Stomach (tissue), 9 donors: ENCODE data around the gene KCNQ1. TPM values are rescaled to one million over a fixed set of nuclear protein-coding genes. Genes with fewer than 3 reads are reported as not detected.

Experiments
- DNase-seq, 2 donors: peaks; one replicate each; pipeline versions ENCODE4 v3.0.0 to v3.0.0-alpha.2; 2013 to 2019
- H3K27ac ChIP-seq, 5 donors: fragments of 200-600 bp in 4 of 5; sonication (generic) in 4 of 5; one replicate each; pipeline ENCODE4 v1.5.1; 2013 to 2019; ENCODE audit warnings: mild to moderate bottlenecking in 1 of 5, moderate library complexity in 1 of 5
- H3K27me3 ChIP-seq, 3 donors: fragments of 200-600 bp; sonication (generic); one replicate each; pipeline ENCODE4 v1.5.1; 2017 to 2019; ENCODE audit warnings: mixed run types in 1 of 3
- H3K36me3 ChIP-seq, 4 donors: fragments of 200-600 bp; sonication (generic); 1 replicate in 3 of 4; 2 replicates in 1 of 4; pipeline ENCODE4 v1.5.1; 2016 to 2019
- H3K4me1 ChIP-seq, 4 donors: fragments of 200-600 bp; sonication (generic); one replicate each; pipeline ENCODE4 v1.5.1; 2016 to 2019
- H3K4me3 ChIP-seq, 4 donors: fragments of 200-600 bp; sonication (generic) in 3 of 4; one replicate each; pipeline ENCODE4 v1.5.1; 2016 to 2019; ENCODE audit warnings: mild to moderate bottlenecking in 1 of 4
- H3K9me3 ChIP-seq, 4 donors: fragments of 200-600 bp; sonication (generic); one replicate each; pipeline ENCODE4 v1.5.1; 2016 to 2019
- EP300 ChIP-seq: sonication (generic); formaldehyde crosslinking; IDR thresholded peaks from one replicate; pipeline ENCODE4 v1.6.1; 2017; ENCODE audit warnings: antibody characterized with exemption
- POLR2A ChIP-seq, 4 donors: fragments of 450-650 bp; IDR thresholded peaks; one replicate each; pipeline ENCODE4 v1.6.1; 2016; ENCODE audit warnings: antibody characterized with exemption in 4 of 4, control low read depth in 2 of 4, mild to moderate bottlenecking in 1 of 4, moderate library complexity in 1 of 4
- POLR2AphosphoS5 ChIP-seq, 3 donors: sonication (generic); formaldehyde crosslinking; IDR thresholded peaks; one replicate each; pipeline ENCODE4 v1.6.1; 2016; ENCODE audit warnings: antibody characterized with exemption in 3 of 3
- WGBS, 5 donors: extraction: QIAGEN DNeasy Blood & Tissue Kit in 3 of 5; methylation state at CpG; one replicate each; pipeline versions ENCODE4 v1.1.5 to v1.1.7; 2013 to 2018; 5-methylcytosine and 5-hydroxymethylcytosine counted together
- intact Hi-C: fragments of 100-400 bp; cut with DNase I; formaldehyde crosslinking; loops from one replicate; pipeline ENCODE4 v1.15.1; 2023; ENCODE audit warnings: low total_unique reads
- polyA plus RNA-seq, 3 donors: library from polyadenylated mRNA; stranded (reverse); fragments of 200-250 nt; gene quantifications; one replicate each; pipeline ENCODE4 v1.2.3, GENCODE V29; 2013
- total RNA-seq, 5 donors: library from RNA; depleted of rRNA; stranded (reverse); fragments of >200 nt; gene quantifications; one replicate each; pipeline versions ENCODE4 v1.1.0 to v1.2.3, GENCODE V29; 2014 to 2016
- TF ChIP-seq, protein P1 (sequence below), 7 experiments: fragments of 450-650 bp in 4 of 7; fragments of 200-600 bp in 3 of 7; sonication (generic) in 3 of 7; IDR thresholded peaks; one replicate each; pipeline ENCODE4 v1.5.1; 2016 to 2019; ENCODE audit warnings: antibody characterized with exemption in 7 of 7, control low read depth in 2 of 7, mild to moderate bottlenecking in 1 of 7
- donor health status: healthy with polysubstance abuse.
- donor health status: Bipolar disorder and iron deficiency.
- donor health status: healthy.

KCNQ1 gene
- total and polyA plus RNA-seq, 8 donors = 12.1 to 155 (median 49.0) TPM

DNA sequence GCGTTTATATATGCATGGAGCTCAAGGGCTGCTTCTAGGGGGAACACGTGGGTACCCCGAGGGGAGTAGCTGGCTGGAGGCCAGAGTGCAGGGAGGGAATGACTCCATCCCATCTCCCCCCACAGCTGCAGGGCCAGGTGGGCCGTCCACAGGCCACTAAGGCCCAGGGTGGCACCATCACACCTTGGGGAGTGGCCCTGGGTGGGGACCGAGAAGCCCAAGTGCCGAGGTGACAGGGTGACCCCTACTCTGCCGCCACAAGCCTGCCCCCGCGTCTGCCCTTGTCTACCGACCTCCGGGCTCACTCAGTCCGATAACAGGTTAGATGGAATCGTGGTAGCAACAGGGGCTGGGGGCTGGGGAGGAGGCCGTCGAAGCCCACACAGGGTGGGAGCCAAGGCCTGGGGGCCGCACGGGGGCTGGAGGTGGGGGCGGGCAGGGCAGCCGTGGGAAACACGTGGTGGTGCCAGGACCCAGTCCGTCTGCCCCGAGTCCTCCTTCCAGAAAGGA is 129.3 kb downstream of the KCNQ1 start:
- peaks cover 20 to 52% (median 39%) of the 10 kb centered on the region in 4 donors for H3K4me1 ChIP-seq
- H3K9me3 ChIP-seq = no peaks in the 10 kb centered on the region
- H3K27me3 ChIP-seq = no peaks in the 10 kb centered on the region
- 70 to 87% (median 80%) methylated on average over 9 to 22 of the region's 22 CpGs for WGBS, 5 donors
- peak overlapping the region; percentile 67 to 82 (median 77) for H3K27ac ChIP-seq
- H3K4me3 ChIP-seq = no peak overlapping the region
- intact Hi-C loops = no loop called here
- H3K36me3 ChIP-seq = peaks cover 0 to 17% (median 7%) of the 10 kb centered on the region in 4 donors
- TF ChIP-seq POLR2A (IDR thresholded peaks at IDR 0.05) = no peak
- no peak for TF ChIP-seq EP300
- TF ChIP-seq, protein P1, sequence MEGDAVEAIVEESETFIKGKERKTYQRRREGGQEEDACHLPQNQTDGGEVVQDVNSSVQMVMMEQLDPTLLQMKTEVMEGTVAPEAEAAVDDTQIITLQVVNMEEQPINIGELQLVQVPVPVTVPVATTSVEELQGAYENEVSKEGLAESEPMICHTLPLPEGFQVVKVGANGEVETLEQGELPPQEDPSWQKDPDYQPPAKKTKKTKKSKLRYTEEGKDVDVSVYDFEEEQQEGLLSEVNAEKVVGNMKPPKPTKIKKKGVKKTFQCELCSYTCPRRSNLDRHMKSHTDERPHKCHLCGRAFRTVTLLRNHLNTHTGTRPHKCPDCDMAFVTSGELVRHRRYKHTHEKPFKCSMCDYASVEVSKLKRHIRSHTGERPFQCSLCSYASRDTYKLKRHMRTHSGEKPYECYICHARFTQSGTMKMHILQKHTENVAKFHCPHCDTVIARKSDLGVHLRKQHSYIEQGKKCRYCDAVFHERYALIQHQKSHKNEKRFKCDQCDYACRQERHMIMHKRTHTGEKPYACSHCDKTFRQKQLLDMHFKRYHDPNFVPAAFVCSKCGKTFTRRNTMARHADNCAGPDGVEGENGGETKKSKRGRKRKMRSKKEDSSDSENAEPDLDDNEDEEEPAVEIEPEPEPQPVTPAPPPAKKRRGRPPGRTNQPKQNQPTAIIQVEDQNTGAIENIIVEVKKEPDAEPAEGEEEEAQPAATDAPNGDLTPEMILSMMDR (IDR thresholded peaks at IDR 0.05) = no peak
- no peak for TF ChIP-seq POLR2AphosphoS5 (IDR thresholded peaks at IDR 0.05)
- DNase-seq = no peak

DNA sequence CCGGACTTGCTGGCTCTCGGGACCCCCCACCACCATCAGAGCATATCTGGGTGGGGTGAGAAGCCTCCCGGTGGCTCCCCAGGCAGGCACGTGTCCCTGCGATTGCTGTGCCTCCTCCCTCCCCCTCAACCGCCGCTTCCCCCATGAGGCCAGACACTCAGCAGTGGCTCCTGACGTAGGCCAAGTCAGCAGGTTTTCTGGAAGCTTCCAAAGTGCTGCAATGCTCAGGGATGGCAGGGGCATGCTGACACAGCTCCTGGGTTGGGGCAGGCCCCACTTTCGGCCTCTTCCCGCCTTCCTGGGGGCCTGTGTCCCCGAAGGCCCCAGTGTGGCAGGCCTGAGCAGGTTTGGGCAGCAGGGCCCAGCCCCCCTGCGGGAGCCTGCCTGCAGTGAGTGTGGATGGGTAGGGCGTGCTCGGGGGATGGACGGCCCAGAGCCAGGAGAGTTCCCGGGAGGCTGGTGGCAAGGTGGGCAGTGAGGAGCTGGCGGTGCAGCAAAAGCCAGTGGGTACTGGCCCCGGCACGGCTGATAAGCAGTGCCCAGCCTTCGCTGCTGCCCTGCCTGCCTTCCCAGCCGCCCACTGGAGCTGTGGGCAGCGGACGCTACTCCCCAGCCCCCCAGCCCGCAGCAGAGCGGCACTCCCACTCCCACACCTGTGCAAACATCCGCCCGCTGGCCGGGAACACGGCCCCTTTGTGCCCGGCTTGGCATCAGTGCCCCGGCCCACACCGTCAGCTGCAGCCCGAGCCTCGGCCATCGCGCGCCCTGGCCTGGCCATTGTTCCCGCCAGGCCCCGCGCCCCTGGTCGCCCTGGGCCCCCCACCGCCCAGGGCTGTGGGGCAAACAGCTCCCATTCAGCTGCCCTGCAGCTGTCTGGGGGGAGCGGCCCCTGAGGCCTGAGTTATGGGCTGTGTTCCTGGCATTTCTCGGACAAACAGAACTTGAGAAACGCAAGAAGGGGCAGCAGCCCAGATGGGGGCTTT is 130.0 kb downstream of the KCNQ1 start:
- peak; percentile 77 to 89 for DNase-seq
- Histone ChIP-seq H3K4me1 (peaks cover 20 to 52% (median 39%) of the 10 kb centered on the region in 4 donors), H3K9me3 (no peaks in the 10 kb centered on the region), H3K27me3 (no peaks in the 10 kb centered on the region), H3K27ac (peak overlapping the region; percentile 67 to 82 (median 77)), H3K36me3 (peaks cover 0 to 17% (median 7%) of the 10 kb centered on the region in 4 donors), H3K4me3 (no peak overlapping the region)
- TF ChIP-seq EP300 = no peak
- no peak for TF ChIP-seq POLR2A (IDR thresholded peaks at IDR 0.05)
- TF ChIP-seq POLR2AphosphoS5 (IDR thresholded peaks at IDR 0.05) = peak in 2 of 3 donors; percentile 66 to 72
- TF ChIP-seq, protein P1 (IDR thresholded peaks at IDR 0.05) = no peak
- 35 to 64% (median 43%) methylated on average over 16 to 45 of the region's 45 CpGs for WGBS, 5 donors
- intact Hi-C loops = no loop called here

DNA sequence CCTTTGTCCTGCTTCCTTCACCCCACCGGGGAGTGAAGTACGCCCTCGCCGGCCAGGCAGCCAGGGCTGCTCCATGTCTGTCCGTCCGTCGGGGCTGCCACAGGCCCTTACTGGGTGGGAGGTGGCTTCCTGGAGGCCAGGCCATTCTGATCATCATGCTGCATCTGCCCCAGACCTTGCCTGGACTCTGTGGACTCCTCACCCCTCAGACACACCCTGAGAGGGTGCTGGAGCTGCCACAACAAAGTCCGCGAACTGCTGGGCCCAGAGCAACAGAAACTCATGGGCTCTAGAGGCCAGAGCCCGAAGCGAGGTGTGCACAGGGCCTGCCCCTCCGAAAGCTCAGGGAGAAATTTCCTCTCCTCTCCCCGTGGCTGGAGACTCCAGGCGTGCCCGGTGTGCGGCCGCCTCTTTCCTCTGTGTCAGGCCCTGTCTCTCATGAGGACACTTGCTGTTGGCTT is 130.8 kb downstream of the KCNQ1 start:
- intact Hi-C loops = no loop called here
- DNase-seq = no peak
- TF ChIP-seq POLR2AphosphoS5 (IDR thresholded peaks at IDR 0.05) = no peak
- TF ChIP-seq, protein P1 (IDR thresholded peaks at IDR 0.05) = no peak
- no peak for TF ChIP-seq POLR2A (IDR thresholded peaks at IDR 0.05)
- H3K9me3 ChIP-seq = no peaks in the 10 kb centered on the region
- H3K4me1 ChIP-seq = peaks cover 20 to 52% (median 39%) of the 10 kb centered on the region in 4 donors
- H3K36me3 ChIP-seq = peaks cover 0 to 17% (median 7%) of the 10 kb centered on the region in 4 donors
- H3K27ac ChIP-seq = peak overlapping the region; percentile 67 to 82 (median 77)
- no peak overlapping the region for H3K4me3 ChIP-seq
- no peaks in the 10 kb centered on the region for H3K27me3 ChIP-seq
- WGBS, 5 donors = 77 to 97% (median 82%) methylated on average over 8 to 17 of the region's 17 CpGs

DNA sequence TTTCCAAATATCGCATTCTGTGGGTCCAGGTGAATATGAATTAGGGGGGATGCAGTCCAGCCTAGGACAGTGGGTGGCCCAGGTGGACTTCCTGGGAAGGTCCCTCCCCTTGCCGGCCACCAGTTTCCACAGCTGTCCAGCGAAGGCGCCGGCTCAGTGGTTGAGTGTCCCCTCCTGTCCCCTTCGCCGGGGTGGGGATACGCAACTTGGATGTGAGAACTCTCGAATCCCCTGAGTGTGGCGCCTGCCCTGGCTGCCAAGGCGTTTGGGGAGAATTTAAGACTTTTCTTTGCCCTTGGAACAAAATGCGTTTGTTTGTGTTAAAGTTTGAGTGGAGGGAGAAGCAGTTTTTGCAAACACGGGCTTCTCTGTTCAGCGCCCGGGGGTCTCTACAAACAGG is 131.3 kb downstream of the KCNQ1 start:
- Histone ChIP-seq H3K36me3 (peaks cover 0 to 17% (median 4%) of the 10 kb centered on the region in 4 donors), H3K4me1 (peaks cover 20 to 52% (median 39%) of the 10 kb centered on the region in 4 donors), H3K27ac (peak overlapping the region in 2 of 5 donors; percentile 18 to 82), H3K4me3 (no peak overlapping the region), H3K9me3 (no peaks in the 10 kb centered on the region), H3K27me3 (no peaks in the 10 kb centered on the region)
- TF ChIP-seq POLR2AphosphoS5 (IDR thresholded peaks at IDR 0.05) (no peak), POLR2A (IDR thresholded peaks at IDR 0.05) (no peak), EP300 (no peak)
- TF ChIP-seq, protein P1 (IDR thresholded peaks at IDR 0.05) = no peak
- intact Hi-C loops = no loop called here
- DNase-seq = no peak
- 91 to 96% (median 94%) methylated on average over 15 of the region's 15 CpGs for whole genome bisulfite sequencing, 5 donors
